ENCODE results near the gene SENP3. TPM values are rescaled to one million over a fixed set of nuclear protein-coding genes. Genes with fewer than 3 reads are reported as not detected.

SENP3 gene
- total and polyA plus RNA-seq, 2 of the 13 experiments (the other 11 are each of a cell fraction or from before 2014, with no cell fraction given): 55.8 to 75.4 TPM

- TF ChIP-seq ARID2 (CRISPR knock-in tag; IDR thresholded peaks at IDR 0.05; ENCODE audit: borderline replicate concordance) (no peak), BCL3 (CRISPR knock-in tag; IDR thresholded peaks at IDR 0.05) (peak; percentile 74; the same call in 1 of the 2 replicates), HHEX (CRISPR knock-in tag; IDR thresholded peaks at IDR 0.05) (no peak), IKZF4 (CRISPR knock-in tag; IDR thresholded peaks at IDR 0.05; ENCODE audit: borderline replicate concordance, low read depth, not compliant biosample characterization) (no peak), MIXL1 (CRISPR knock-in tag; IDR thresholded peaks at IDR 0.05) (no peak), RBM22 (optimal IDR thresholded peaks at IDR 0.05; ENCODE audit: low read length) (peak; percentile 30), NFATC3 (CRISPR knock-in tag; IDR thresholded peaks at IDR 0.05) (no peak), ZNF747 (CRISPR knock-in tag; IDR thresholded peaks at IDR 0.05; ENCODE audit: borderline replicate concordance) (no peak; the same call in 1 of the 2 replicates), HMG20B (CRISPR knock-in tag; conservative IDR thresholded peaks at IDR 0.05) (no peak), ZNF552 (CRISPR knock-in tag; IDR thresholded peaks at IDR 0.05; ENCODE audit: borderline replicate concordance) (no peak), NR1H2 (CRISPR knock-in tag; IDR thresholded peaks at IDR 0.05; ENCODE audit: borderline replicate concordance, low read depth) (0 out of 2 replicates have a peak, but pooled peaks have one; percentile 35), RFXAP (CRISPR knock-in tag; IDR thresholded peaks at IDR 0.05; ENCODE audit: borderline replicate concordance) (peak; percentile 58; the same call in 1 of the 2 replicates), KMT2A (CRISPR knock-in tag; IDR thresholded peaks at IDR 0.05) (no peak), TAF15 (IDR thresholded peaks at IDR 0.05; ENCODE audit: low read depth, low read length, poor library complexity, severe bottlenecking) (no peak), ZSCAN21 (CRISPR knock-in tag; IDR thresholded peaks at IDR 0.05; ENCODE audit: borderline replicate concordance) (no peak; the same call in 1 of the 2 replicates), CAMTA2 (CRISPR knock-in tag; IDR thresholded peaks at IDR 0.05; ENCODE audit: borderline replicate concordance) (0 out of 2 replicates have a peak, but pooled peaks have one; percentile 59), ZNF749 (CRISPR knock-in tag; IDR thresholded peaks at IDR 0.05; ENCODE audit: borderline replicate concordance) (no peak), SAFB2 (CRISPR knock-in tag; IDR thresholded peaks at IDR 0.05; ENCODE audit: borderline replicate concordance, low read depth) (0 out of 2 replicates have a peak, but pooled peaks have one; percentile 37), ZNF740 (CRISPR knock-in tag; IDR thresholded peaks at IDR 0.05) (no peak), HMGXB4 (CRISPR knock-in tag; IDR thresholded peaks at IDR 0.05; ENCODE audit: borderline replicate concordance in 1 of 2, low read depth in 1 of 2) (peak in 1 of 2 experiments; percentile 70; a peak in 2 of 4 replicates), PHF21A (CRISPR knock-in tag; IDR thresholded peaks at IDR 0.05) (no peak; the same call in 1 of the 2 replicates), MED13 (CRISPR knock-in tag; IDR thresholded peaks at IDR 0.05) (no peak), MATR3 (CRISPR knock-in tag; IDR thresholded peaks at IDR 0.05) (no peak), GPBP1L1 (CRISPR knock-in tag; IDR thresholded peaks at IDR 0.05) (no peak), KLF12 (CRISPR knock-in tag; IDR thresholded peaks at IDR 0.05; ENCODE audit: borderline replicate concordance) (no peak), ATF1 (CRISPR knock-in tag; IDR thresholded peaks at IDR 0.05) (no peak), SATB2 (CRISPR knock-in tag; IDR thresholded peaks at IDR 0.05) (no peak)
Measured at GRCh38 chr17:7561028-7561575, 617 bp upstream of the SENP3 start (continued).
